ENCODE results near the gene LGALS3BP. TPM values are rescaled to one million over a fixed set of nuclear protein-coding genes. Genes with fewer than 3 reads are reported as not detected.

The LGALS3BP gene
- polyA plus RNA-seq, 1 donor (not counting 4 experiments of a cell fraction or from before 2014, with no cell fraction given): 53.0 TPM

- Histone ChIP-seq H3K9ac (ENCODE audit: control insufficient read depth, extremely low read depth, insufficient read depth, low read length) (peak overlapping the region; percentile 33), H2AFZ (ENCODE audit: control insufficient read depth, low read length) (no peak overlapping the region), H3K4me1 (ENCODE audit: control insufficient read depth, extremely low read depth, insufficient read depth, low read length) (peaks cover 20% of the 10 kb centered on the region), H3K9me1 (ENCODE audit: control insufficient read depth, extremely low read depth, insufficient read depth, low read length) (peaks cover 5% of the 10 kb centered on the region), H3K27ac (ENCODE audit: control insufficient read depth, insufficient read depth, low read length) (peak overlapping the region; percentile 68), H3K79me2 (ENCODE audit: control insufficient read depth, insufficient read depth, low read length) (peaks cover 72% of the 10 kb centered on the region), H3K36me3 (ENCODE audit: control insufficient read depth in 2 of 2, extremely low read depth in 1 of 2, insufficient read depth in 2 of 2, low read length in 2 of 2) (peaks cover 39 to 49% of the 10 kb centered on the region in 2 experiments), H3K27me3 (ENCODE audit: control insufficient read depth, extremely low read depth, insufficient read depth, low read length) (no peaks in the 10 kb centered on the region), H4K20me1 (ENCODE audit: control insufficient read depth, extremely low read depth, insufficient read depth, low read length) (peaks cover 12% of the 10 kb centered on the region), H3K4me2 (ENCODE audit: control insufficient read depth, extremely low read depth, insufficient read depth, low read depth, low read length) (peak overlapping the region; percentile 82), H3K9me3 (ENCODE audit: control insufficient read depth, low read depth, low read length) (no peaks in the 10 kb centered on the region), H3K4me3 (ENCODE audit: control insufficient read depth in 2 of 3, extremely low read depth in 1 of 3, insufficient read depth in 2 of 3, low read depth in 1 of 3, low read length in 3 of 3) (no peak overlapping the region)
- FAIRE-seq (peak; percentile 86), DNase-seq (ENCODE audit: low read depth, low spot score) (no peak)
- dilution Hi-C loops (cut with MboI; ENCODE audit: extremely low pct_ligation_motif_present, low sequenced_read_pairs): no loop called here
- TF ChIP-seq, protein P1, sequence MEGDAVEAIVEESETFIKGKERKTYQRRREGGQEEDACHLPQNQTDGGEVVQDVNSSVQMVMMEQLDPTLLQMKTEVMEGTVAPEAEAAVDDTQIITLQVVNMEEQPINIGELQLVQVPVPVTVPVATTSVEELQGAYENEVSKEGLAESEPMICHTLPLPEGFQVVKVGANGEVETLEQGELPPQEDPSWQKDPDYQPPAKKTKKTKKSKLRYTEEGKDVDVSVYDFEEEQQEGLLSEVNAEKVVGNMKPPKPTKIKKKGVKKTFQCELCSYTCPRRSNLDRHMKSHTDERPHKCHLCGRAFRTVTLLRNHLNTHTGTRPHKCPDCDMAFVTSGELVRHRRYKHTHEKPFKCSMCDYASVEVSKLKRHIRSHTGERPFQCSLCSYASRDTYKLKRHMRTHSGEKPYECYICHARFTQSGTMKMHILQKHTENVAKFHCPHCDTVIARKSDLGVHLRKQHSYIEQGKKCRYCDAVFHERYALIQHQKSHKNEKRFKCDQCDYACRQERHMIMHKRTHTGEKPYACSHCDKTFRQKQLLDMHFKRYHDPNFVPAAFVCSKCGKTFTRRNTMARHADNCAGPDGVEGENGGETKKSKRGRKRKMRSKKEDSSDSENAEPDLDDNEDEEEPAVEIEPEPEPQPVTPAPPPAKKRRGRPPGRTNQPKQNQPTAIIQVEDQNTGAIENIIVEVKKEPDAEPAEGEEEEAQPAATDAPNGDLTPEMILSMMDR (optimal IDR thresholded peaks at IDR 0.05 in 1 of 3, IDR thresholded peaks at IDR 0.05 in 1 of 3, conservative IDR thresholded peaks at IDR 0.05 in 1 of 3; ENCODE audit: extremely low read depth in 1 of 3, insufficient read depth in 2 of 3, low read length in 3 of 3): no peak
- TF ChIP-seq EZH2 (IDR thresholded peaks at IDR 0.05; ENCODE audit: low read length): no peak
Measured at GRCh38 chr17:78997231-78997741, 17.6 kb upstream of the LGALS3BP start.

DNA sequence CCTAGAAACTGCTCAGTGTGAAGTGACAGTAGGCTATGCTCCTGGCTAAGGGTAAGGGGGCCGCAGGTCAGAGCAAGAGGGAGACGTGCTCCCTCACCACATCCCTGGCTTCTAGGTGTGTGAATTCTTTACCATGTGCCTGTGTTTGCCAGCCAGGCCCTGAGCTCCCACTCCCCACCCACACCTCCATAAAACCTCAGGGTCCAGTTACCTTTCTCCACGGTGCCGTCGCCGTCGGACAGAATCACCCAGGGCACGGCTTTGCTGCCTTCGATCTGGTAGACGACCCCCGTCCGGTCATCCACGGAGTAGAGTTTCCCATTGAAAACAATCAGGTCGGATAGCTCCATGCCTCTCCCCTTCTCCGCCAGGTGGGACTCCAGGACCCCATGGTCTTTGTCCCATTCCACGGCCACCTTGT, 17.1 kb upstream of the LGALS3BP start:
- dilution Hi-C loops (cut with MboI; ENCODE audit: extremely low pct_ligation_motif_present, low sequenced_read_pairs): no loop called here
- no peak for FAIRE-seq
- peaks cover 5% of the 10 kb centered on the region for H3K9me1 ChIP-seq (ENCODE audit: control insufficient read depth, extremely low read depth, insufficient read depth, low read length)
- TF ChIP-seq, protein P1 (optimal IDR thresholded peaks at IDR 0.05 in 1 of 3, IDR thresholded peaks at IDR 0.05 in 1 of 3, conservative IDR thresholded peaks at IDR 0.05 in 1 of 3; ENCODE audit: extremely low read depth in 1 of 3, insufficient read depth in 2 of 3, low read length in 3 of 3): no peak
- no peak for TF ChIP-seq EZH2 (IDR thresholded peaks at IDR 0.05; ENCODE audit: low read length)
- peak overlapping the region; percentile 8 for H3K27ac ChIP-seq (ENCODE audit: control insufficient read depth, insufficient read depth, low read length)
- DNase-seq (ENCODE audit: low read depth, low spot score): no peak
- no peaks in the 10 kb centered on the region for H3K27me3 ChIP-seq (ENCODE audit: control insufficient read depth, extremely low read depth, insufficient read depth, low read length)
- H3K79me2 ChIP-seq (ENCODE audit: control insufficient read depth, insufficient read depth, low read length): peaks cover 70% of the 10 kb centered on the region
- H4K20me1 ChIP-seq (ENCODE audit: control insufficient read depth, extremely low read depth, insufficient read depth, low read length): peaks cover 12% of the 10 kb centered on the region
- peaks cover 43 to 53% of the 10 kb centered on the region in 2 experiments for H3K36me3 ChIP-seq (ENCODE audit: control insufficient read depth in 2 of 2, extremely low read depth in 1 of 2, insufficient read depth in 2 of 2, low read length in 2 of 2)
- no peak overlapping the region for H3K4me2 ChIP-seq (ENCODE audit: control insufficient read depth, extremely low read depth, insufficient read depth, low read depth, low read length)
- H3K4me1 ChIP-seq (ENCODE audit: control insufficient read depth, extremely low read depth, insufficient read depth, low read length): peaks cover 20% of the 10 kb centered on the region
- no peaks in the 10 kb centered on the region for H3K9me3 ChIP-seq (ENCODE audit: control insufficient read depth, low read depth, low read length)
- no peak overlapping the region for H3K9ac ChIP-seq (ENCODE audit: control insufficient read depth, extremely low read depth, insufficient read depth, low read length)
- H2AFZ ChIP-seq (ENCODE audit: control insufficient read depth, low read length): no peak overlapping the region
- no peak overlapping the region for H3K4me3 ChIP-seq (ENCODE audit: control insufficient read depth in 2 of 3, extremely low read depth in 1 of 3, insufficient read depth in 2 of 3, low read depth in 1 of 3, low read length in 3 of 3)
